Astrocyte (in vitro differentiated cells and primary cell): ENCODE measurements around the gene KLC4. TPM values are rescaled to one million over a fixed set of nuclear protein-coding genes. Genes with fewer than 3 reads are reported as not detected.
"Not testable (repeated sequence)": the region's sequence is repeated elsewhere in the genome, so short reads cannot be mapped to it uniquely, and the experiment has no call there.

Experiments used
- DNase-seq: peaks from one replicate; pipeline ENCODE4 v3.0.0-alpha.2; 2010; ENCODE audit warnings: low read depth
- FAIRE-seq: peaks from 2 replicates; lab custom pipeline; 2011; peaks lifted over from hg19 to GRCh38; lab: Jason Lieb, UNC
- H2AFZ ChIP-seq: 2 replicates; pipeline ENCODE4 v1.6.0; 2012; ENCODE audit warnings: low read depth, low read length, inconsistent platforms
- H3K27ac ChIP-seq: 2 replicates; pipeline ENCODE4 v1.5.1; 2011; ENCODE audit warnings: low read depth, low read length, inconsistent platforms
- H3K27me3 ChIP-seq: 2 replicates; pipeline ENCODE4 v1.6.0; 2011; ENCODE audit warnings: low read length, inconsistent platforms; ENCODE audit not compliant: insufficient read depth
- H3K36me3 ChIP-seq: 2 replicates; pipeline ENCODE4 v1.5.1; 2011; ENCODE audit warnings: low read length, inconsistent platforms; ENCODE audit not compliant: insufficient read depth
- H3K4me1 ChIP-seq: 2 replicates; pipeline ENCODE4 v1.5.1; 2011; ENCODE audit warnings: low read length, inconsistent platforms; ENCODE audit not compliant: insufficient read depth
- H3K4me2 ChIP-seq: 2 replicates; pipeline ENCODE4 v1.6.0; 2012; ENCODE audit warnings: low read length, inconsistent platforms
- H3K4me3 ChIP-seq: 2 replicates; pipeline ENCODE4 v1.5.1; 2011; ENCODE audit warnings: low read depth, mild to moderate bottlenecking, low read length, inconsistent platforms; ENCODE audit not compliant: insufficient read depth
- H3K79me2 ChIP-seq: 2 replicates; pipeline ENCODE4 v1.6.0; 2012; ENCODE audit warnings: mild to moderate bottlenecking, low read length, inconsistent platforms; ENCODE audit not compliant: insufficient read depth
- H3K9ac ChIP-seq: 2 replicates; pipeline ENCODE4 v1.6.0; 2012; ENCODE audit warnings: mild to moderate bottlenecking, low read length, inconsistent platforms
- H3K9me3 ChIP-seq: 2 replicates; pipeline ENCODE4 v1.5.1; 2012; ENCODE audit warnings: low read depth, mild to moderate bottlenecking, low read length, inconsistent platforms; ENCODE audit not compliant: insufficient read depth
- H4K20me1 ChIP-seq: 2 replicates; pipeline ENCODE4 v1.6.0; 2012; ENCODE audit warnings: low read length, inconsistent platforms; ENCODE audit not compliant: insufficient read depth
- H3K27ac Mint-ChIP-seq: one replicate; pipeline ENCODE4 v1.8.0; 2021; ENCODE audit warnings: mild to moderate bottlenecking, mixed read lengths; ENCODE audit not compliant: unreplicated experiment
- H3K27me3 Mint-ChIP-seq: one replicate; pipeline ENCODE4 v1.8.0; 2021; ENCODE audit warnings: low read depth, mixed read lengths; ENCODE audit not compliant: unreplicated experiment
- H3K36me3 Mint-ChIP-seq: one replicate; pipeline ENCODE4 v1.8.0; 2021; ENCODE audit warnings: low read depth, mixed read lengths; ENCODE audit not compliant: unreplicated experiment
- H3K4me1 Mint-ChIP-seq: one replicate; pipeline ENCODE4 v1.8.0; 2021; ENCODE audit warnings: low read depth, mixed read lengths; ENCODE audit not compliant: unreplicated experiment
- H3K4me3 Mint-ChIP-seq: one replicate; pipeline ENCODE4 v1.8.0; 2021; ENCODE audit warnings: mild to moderate bottlenecking, moderate library complexity, mixed read lengths; ENCODE audit not compliant: unreplicated experiment
- H3K9me3 Mint-ChIP-seq: one replicate; pipeline ENCODE4 v1.8.0; 2021; ENCODE audit warnings: mild to moderate bottlenecking, mixed read lengths; ENCODE audit not compliant: unreplicated experiment
- EZH2 ChIP-seq: IDR thresholded peaks from 2 replicates; pipeline ENCODE4 v1.6.1; 2012; ENCODE audit warnings: mild to moderate bottlenecking, low read length, inconsistent platforms; ENCODE audit not compliant: insufficient read depth
- total RNA-seq: library from RNA; stranded (reverse); gene quantifications from 2 replicates; pipeline ENCODE4 v1.2.1, GENCODE V29; 2021
- TF ChIP-seq, protein P1 (sequence below): IDR thresholded peaks from 2 replicates; pipeline ENCODE4 v1.5.1; 2011; ENCODE audit warnings: low read depth, mild to moderate bottlenecking, inconsistent platforms, low read length, moderate library complexity; ENCODE audit not compliant: insufficient read depth

The KLC4 gene
- total RNA-seq, 1 donor from 2014 or later = 35.4 TPM

DNA sequence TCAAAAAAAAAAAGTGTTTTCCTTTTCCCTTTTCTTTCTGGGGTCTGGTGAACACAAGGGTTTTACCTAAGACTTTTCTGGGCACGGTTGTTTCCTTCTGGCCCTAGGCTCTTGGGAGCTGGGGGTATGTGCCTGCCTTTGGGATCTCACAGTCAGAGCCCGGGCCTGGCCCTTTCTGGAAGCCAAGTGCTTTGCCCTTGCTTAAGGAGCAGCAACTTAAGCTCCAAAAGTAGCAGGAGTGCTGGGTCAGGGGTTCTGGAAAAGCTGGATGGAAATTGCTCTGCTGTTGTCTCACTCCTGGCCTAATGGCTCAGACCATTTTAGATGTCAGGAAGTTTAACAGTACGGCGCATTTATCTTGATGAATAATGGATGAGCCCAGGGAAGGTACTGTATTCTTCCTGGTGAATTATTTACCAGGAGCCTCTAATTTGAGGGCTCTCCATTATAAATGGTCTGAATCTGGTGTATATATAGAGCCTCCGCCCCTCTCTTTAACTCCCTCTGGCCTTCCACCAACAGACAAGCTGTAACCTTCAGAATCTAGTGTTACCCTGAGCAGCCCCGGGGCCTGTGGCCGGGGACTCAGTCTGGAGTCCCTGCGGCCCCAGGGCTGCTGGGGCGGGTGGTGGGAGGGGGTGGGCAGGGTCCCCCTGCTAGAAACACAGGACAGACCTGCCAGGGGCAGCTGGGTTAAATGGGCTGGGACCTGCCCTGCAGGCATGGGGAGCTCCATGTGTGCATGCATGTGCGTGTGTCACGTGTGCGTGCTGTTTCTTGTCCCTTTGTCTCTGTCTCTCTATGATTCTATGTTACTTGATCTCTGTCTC is 54.2 kb downstream of the KLC4 start:
- DNase-seq = no peak
- Mint-ChIP-seq H3K4me3 (peak overlapping the region; percentile 82), H3K4me1 (peaks cover 54% of the 10 kb centered on the region), H3K27ac (peak overlapping the region; percentile 99), H3K27me3 (no peaks in the 10 kb centered on the region), H3K9me3 (no peaks in the 10 kb centered on the region), H3K36me3 (peaks cover 9% of the 10 kb centered on the region)
- H3K4me1 ChIP-seq = peaks cover 33% of the 10 kb centered on the region
- peak overlapping the region; percentile 70 for H3K9ac ChIP-seq
- H3K9me3 ChIP-seq = no peaks in the 10 kb centered on the region
- no peaks in the 10 kb centered on the region for H3K36me3 ChIP-seq
- TF ChIP-seq, protein P1, sequence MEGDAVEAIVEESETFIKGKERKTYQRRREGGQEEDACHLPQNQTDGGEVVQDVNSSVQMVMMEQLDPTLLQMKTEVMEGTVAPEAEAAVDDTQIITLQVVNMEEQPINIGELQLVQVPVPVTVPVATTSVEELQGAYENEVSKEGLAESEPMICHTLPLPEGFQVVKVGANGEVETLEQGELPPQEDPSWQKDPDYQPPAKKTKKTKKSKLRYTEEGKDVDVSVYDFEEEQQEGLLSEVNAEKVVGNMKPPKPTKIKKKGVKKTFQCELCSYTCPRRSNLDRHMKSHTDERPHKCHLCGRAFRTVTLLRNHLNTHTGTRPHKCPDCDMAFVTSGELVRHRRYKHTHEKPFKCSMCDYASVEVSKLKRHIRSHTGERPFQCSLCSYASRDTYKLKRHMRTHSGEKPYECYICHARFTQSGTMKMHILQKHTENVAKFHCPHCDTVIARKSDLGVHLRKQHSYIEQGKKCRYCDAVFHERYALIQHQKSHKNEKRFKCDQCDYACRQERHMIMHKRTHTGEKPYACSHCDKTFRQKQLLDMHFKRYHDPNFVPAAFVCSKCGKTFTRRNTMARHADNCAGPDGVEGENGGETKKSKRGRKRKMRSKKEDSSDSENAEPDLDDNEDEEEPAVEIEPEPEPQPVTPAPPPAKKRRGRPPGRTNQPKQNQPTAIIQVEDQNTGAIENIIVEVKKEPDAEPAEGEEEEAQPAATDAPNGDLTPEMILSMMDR = no peak
- no peak for TF ChIP-seq EZH2
- FAIRE-seq = no peak
- H4K20me1 ChIP-seq = peaks cover 39% of the 10 kb centered on the region
- peaks cover 93% of the 10 kb centered on the region for H3K79me2 ChIP-seq
- peak overlapping the region; percentile 38 for H3K27ac ChIP-seq
- H3K4me3 ChIP-seq = no peak overlapping the region
- no peak overlapping the region for H2AFZ ChIP-seq
- peak overlapping the region; percentile 37 for H3K4me2 ChIP-seq
- H3K27me3 ChIP-seq = no peaks in the 10 kb centered on the region

DNA sequence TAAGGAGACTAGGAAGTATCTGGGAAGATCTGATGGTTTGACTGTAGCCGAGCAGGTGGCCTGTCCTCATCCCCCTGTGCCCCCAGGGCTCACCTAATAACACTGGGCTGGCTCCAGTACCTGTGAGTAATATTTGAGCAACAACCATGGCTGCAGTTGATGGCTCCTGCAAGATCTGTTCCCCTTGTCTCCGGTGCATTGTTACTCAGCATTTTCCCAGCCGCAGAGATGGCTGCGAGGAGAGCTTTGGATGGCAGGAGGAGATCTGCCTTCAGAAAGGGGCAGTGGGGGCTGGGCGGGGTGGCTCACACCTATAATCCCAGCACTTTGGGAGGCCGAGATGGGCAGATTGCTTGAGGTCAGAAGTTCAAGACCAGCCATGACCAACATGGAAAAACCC is 55.9 kb downstream of the KLC4 start:
- Mint-ChIP-seq H3K4me1 (peaks cover 67% of the 10 kb centered on the region), H3K36me3 (peaks cover 15% of the 10 kb centered on the region), H3K4me3 (no peak overlapping the region), H3K27ac (peak overlapping the region; percentile 93), H3K27me3 (no peaks in the 10 kb centered on the region), H3K9me3 (no peaks in the 10 kb centered on the region)
- Histone ChIP-seq H4K20me1 (peaks cover 32% of the 10 kb centered on the region), H2AFZ (no peak overlapping the region), H3K36me3 (no peaks in the 10 kb centered on the region), H3K9ac (peak overlapping the region; percentile 74), H3K79me2 (peaks cover 96% of the 10 kb centered on the region), H3K27me3 (no peaks in the 10 kb centered on the region), H3K27ac (peak overlapping the region; percentile 87), H3K4me2 (peak overlapping the region; percentile 16), H3K4me3 (no peak overlapping the region), H3K4me1 (peaks cover 42% of the 10 kb centered on the region), H3K9me3 (no peaks in the 10 kb centered on the region)
- FAIRE-seq = no peak
- no peak for DNase-seq
- TF ChIP-seq EZH2 = no peak
- TF ChIP-seq, protein P1 = no peak

DNA sequence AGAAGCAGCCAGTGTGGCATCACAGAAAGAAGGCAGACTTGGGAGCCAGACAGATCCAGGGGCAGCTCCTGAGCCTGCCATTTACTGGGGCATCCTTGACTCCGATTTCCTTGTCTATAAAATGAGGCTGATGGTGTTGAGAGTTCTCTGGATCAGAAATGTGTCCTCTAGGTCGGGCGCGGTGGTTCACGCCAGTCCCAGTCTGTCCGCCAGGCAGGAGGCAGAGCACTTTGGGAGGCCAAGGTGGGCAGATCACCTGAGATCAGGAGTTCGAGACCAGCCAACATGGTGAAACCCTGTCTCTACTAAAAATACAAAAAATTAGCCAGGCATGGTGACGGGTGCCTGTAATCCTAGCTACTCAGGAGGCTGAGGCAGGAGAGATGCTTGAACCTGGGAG is 58.0 kb downstream of the KLC4 start:
- not testable (repeated sequence) for H3K27me3 Mint-ChIP-seq, H3K4me2 ChIP-seq, H3K4me3 ChIP-seq, H3K9me3 Mint-ChIP-seq, H3K9me3 ChIP-seq, H2AFZ ChIP-seq, FAIRE-seq, H3K27me3 ChIP-seq, DNase-seq, H3K36me3 ChIP-seq
- Histone ChIP-seq H3K79me2 (peaks cover 92% of the 10 kb centered on the region), H3K4me1 (peaks cover 63% of the 10 kb centered on the region), H4K20me1 (peaks cover 16% of the 10 kb centered on the region), H3K9ac (peak overlapping the region; percentile 74), H3K27ac (peak overlapping the region; percentile 87)
- H3K4me3 Mint-ChIP-seq = peak overlapping the region; percentile 10
- peaks cover 77% of the 10 kb centered on the region for H3K4me1 Mint-ChIP-seq
- peaks cover 15% of the 10 kb centered on the region for H3K36me3 Mint-ChIP-seq
- peak overlapping the region; percentile 91 for H3K27ac Mint-ChIP-seq
